ENCODE data around the gene DAPK3. TPM values are rescaled to one million over a fixed set of nuclear protein-coding genes. Genes with fewer than 3 reads are reported as not detected.
"Not testable (repeated sequence)": the region's sequence is repeated elsewhere in the genome, so short reads cannot be mapped to it uniquely, and the experiment has no call there.

Gene DAPK3
- total and polyA plus RNA-seq, 2 experiments from 2014 or later: 103 to 140 TPM

DNA sequence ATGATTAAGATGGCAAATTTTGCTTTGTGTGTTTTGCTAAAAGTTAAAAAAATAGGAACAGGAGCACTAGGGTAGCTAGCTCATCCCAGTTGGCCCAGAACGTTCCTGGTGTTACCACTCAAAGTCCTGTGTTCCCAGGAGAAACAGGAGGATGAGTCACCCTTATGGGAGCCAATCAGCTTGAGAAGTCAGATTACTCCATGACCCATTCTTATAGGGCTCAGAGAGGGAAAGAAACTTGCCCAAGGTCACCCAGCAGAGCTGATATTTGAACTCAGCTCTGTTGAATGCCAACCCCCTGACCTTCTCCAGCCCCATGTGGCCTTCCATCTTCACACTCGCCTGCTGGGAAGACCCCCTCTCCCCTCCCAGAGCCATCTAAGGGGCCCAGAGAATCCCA is 25.1 kb downstream of the DAPK3 start:
- WGBS (ENCODE audit: low lambda C conversion rate, missing lambda C conversion rate): 63% methylated on average over 2 of the region's 2 CpGs
- Histone ChIP-seq H3K4me2 (no peak overlapping the region), H3K79me2 (no peaks in the 10 kb centered on the region), H4K20me1 (ENCODE audit: insufficient read depth, poor library complexity, severe bottlenecking) (no peaks in the 10 kb centered on the region), H3K9me3 (ENCODE audit: low read depth) (no peaks in the 10 kb centered on the region), H2AFZ (no peak overlapping the region), H3K4me3 (no peak overlapping the region), H3K27ac (no peak overlapping the region), H3K36me3 (replicated peaks; ENCODE audit: insufficient read depth, low read depth) (no peaks in the 10 kb centered on the region), H3K4me1 (ENCODE audit: insufficient read depth) (no peaks in the 10 kb centered on the region), H3K27me3 (no peaks in the 10 kb centered on the region), H3K9me2 (replicated peaks; ENCODE audit: insufficient read depth) (no peaks in the 10 kb centered on the region)
- DNase-seq (ENCODE audit: low spot score): no peak
- TF ChIP-seq EZH2 (IDR thresholded peaks at IDR 0.05; ENCODE audit: borderline replicate concordance) (no peak), EZH2phosphoT487 (IDR thresholded peaks at IDR 0.05; ENCODE audit: low read depth, severe bottlenecking, unreplicated experiment) (no peak)
- TF ChIP-seq, protein P1, sequence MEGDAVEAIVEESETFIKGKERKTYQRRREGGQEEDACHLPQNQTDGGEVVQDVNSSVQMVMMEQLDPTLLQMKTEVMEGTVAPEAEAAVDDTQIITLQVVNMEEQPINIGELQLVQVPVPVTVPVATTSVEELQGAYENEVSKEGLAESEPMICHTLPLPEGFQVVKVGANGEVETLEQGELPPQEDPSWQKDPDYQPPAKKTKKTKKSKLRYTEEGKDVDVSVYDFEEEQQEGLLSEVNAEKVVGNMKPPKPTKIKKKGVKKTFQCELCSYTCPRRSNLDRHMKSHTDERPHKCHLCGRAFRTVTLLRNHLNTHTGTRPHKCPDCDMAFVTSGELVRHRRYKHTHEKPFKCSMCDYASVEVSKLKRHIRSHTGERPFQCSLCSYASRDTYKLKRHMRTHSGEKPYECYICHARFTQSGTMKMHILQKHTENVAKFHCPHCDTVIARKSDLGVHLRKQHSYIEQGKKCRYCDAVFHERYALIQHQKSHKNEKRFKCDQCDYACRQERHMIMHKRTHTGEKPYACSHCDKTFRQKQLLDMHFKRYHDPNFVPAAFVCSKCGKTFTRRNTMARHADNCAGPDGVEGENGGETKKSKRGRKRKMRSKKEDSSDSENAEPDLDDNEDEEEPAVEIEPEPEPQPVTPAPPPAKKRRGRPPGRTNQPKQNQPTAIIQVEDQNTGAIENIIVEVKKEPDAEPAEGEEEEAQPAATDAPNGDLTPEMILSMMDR (IDR thresholded peaks at IDR 0.05; ENCODE audit: poor library complexity): no peak

DNA sequence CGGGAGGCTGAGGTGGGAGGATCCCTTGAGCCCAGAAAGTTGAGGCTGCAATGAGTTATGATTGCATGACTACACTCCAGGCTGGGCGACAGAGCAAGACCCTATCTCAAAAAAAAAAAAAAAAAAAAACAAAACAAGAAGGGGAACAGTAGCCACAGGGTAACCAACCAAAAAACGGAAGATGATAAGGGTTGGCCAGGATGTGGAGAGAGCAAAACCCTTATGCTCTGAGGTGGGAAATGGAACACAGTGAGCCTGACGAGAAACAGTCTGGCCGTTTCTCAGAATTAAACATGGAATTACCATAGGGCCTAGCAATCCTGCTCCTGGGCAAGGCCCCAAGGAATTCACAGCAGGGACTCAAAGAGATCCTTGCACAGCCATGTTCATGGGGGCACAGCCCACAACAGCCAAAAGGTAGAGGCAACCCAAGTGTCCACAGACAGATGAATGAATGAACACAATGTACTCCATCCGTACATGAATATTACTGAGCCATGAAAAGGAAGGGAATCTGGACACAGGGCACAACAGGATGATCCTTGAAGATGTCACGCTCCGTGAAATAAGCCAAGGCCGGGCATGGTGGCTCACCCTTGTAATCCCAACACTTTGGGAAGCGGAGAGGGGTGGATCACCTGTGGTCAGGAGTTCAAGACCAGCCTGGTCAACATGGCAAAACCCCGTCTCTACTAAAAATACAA is 26.7 kb downstream of the DAPK3 start:
- TF ChIP-seq, protein P1 (IDR thresholded peaks at IDR 0.05; ENCODE audit: poor library complexity): no peak
- TF ChIP-seq EZH2 (IDR thresholded peaks at IDR 0.05; ENCODE audit: borderline replicate concordance) (no peak), EZH2phosphoT487 (IDR thresholded peaks at IDR 0.05; ENCODE audit: low read depth, severe bottlenecking, unreplicated experiment) (no peak)
- DNase-seq (ENCODE audit: low spot score): no peak
- Histone ChIP-seq H3K36me3 (replicated peaks; ENCODE audit: insufficient read depth, low read depth) (no peaks in the 10 kb centered on the region), H3K9me3 (ENCODE audit: low read depth) (no peaks in the 10 kb centered on the region), H3K4me2 (no peak overlapping the region), H4K20me1 (ENCODE audit: insufficient read depth, poor library complexity, severe bottlenecking) (no peaks in the 10 kb centered on the region), H3K4me3 (no peak overlapping the region), H3K79me2 (no peaks in the 10 kb centered on the region), H3K4me1 (ENCODE audit: insufficient read depth) (no peaks in the 10 kb centered on the region), H3K27me3 (no peaks in the 10 kb centered on the region), H3K9me2 (replicated peaks; ENCODE audit: insufficient read depth) (no peaks in the 10 kb centered on the region), H2AFZ (no peak overlapping the region), H3K27ac (no peak overlapping the region)
- WGBS (ENCODE audit: low lambda C conversion rate, missing lambda C conversion rate): 92% methylated on average over 11 of the region's 11 CpGs

DNA sequence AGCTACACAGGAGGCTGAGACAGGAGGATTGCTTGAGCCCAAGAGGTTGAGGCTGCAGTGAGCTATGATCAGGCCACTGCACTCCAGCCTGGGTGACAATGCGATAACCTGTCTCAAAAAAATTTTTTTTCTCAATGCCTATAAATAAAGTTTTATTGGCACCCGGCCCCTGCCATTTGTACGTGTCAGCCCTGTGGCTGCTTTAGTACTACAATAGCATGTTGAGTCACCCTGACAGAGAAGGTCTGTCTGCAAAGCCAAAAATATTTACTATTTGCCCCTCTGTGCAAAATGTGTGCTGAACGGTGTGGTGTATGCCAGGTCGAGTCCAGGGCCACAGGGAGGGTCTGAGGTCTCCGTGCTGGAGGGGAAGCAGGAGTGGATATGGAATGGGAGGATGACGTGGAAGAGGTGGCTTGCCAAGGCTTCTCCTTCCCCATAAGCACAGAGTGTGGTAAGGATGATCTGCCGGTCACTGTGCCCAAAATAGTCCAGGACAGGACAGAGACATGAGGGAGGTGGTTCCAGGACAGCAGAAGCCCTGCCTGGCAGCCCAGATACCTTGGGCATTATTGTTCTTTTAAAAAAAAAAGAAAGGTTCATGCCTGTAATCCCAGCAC is 28.0 kb downstream of the DAPK3 start:
- no peaks in the 10 kb centered on the region for H3K79me2 ChIP-seq
- 93% methylated on average over 8 of the region's 8 CpGs for WGBS (ENCODE audit: low lambda C conversion rate, missing lambda C conversion rate)
- H3K36me3 ChIP-seq (replicated peaks; ENCODE audit: insufficient read depth, low read depth): no peaks in the 10 kb centered on the region
- H3K27me3 ChIP-seq: no peaks in the 10 kb centered on the region
- H3K4me1 ChIP-seq (ENCODE audit: insufficient read depth): no peaks in the 10 kb centered on the region
- no peaks in the 10 kb centered on the region for H3K9me2 ChIP-seq (replicated peaks; ENCODE audit: insufficient read depth)
- no peak overlapping the region for H3K4me2 ChIP-seq
- no peak overlapping the region for H3K4me3 ChIP-seq
- no peak for DNase-seq (ENCODE audit: low spot score)
- H4K20me1 ChIP-seq (ENCODE audit: insufficient read depth, poor library complexity, severe bottlenecking): no peaks in the 10 kb centered on the region
- no peak overlapping the region for H2AFZ ChIP-seq
- TF ChIP-seq EZH2 (IDR thresholded peaks at IDR 0.05; ENCODE audit: borderline replicate concordance) (no peak), EZH2phosphoT487 (IDR thresholded peaks at IDR 0.05; ENCODE audit: low read depth, severe bottlenecking, unreplicated experiment) (no peak)
- TF ChIP-seq, protein P1 (IDR thresholded peaks at IDR 0.05; ENCODE audit: poor library complexity): no peak
- H3K27ac ChIP-seq: no peak overlapping the region
- no peaks in the 10 kb centered on the region for H3K9me3 ChIP-seq (ENCODE audit: low read depth)

DNA sequence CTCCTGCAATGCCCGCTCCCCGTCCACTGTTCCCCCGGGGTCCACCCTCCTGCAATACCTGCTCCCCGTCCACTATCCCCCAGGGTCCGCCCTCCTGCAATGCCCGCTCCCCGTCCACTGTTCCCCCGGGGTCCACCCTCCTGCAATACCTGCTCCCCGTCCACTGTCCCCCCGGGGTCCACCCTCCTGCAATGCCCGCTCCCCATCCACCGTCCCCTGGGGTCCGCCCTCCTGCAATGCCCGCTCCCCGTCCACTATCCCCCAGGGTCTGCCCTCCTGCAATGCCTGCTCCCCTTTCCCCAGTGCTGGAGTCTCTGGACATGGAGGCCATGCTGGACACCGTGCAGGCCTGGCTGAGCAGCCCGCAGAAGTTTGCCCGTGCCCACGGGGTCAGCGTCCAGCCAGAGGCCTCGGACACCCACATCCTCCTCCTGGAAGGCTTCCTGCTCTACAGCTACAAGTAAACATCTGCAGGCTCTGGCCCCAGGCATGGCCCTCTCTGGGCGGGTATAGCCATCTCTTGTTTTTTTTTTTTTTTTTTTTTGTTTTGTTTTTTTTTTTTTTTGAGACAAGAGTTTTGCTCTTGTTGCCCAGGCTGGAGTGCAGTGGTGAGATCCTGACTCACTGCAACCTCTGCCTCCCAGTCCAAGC is 32.5 kb downstream of the DAPK3 start:
- 95% methylated on average over 8 of the region's 22 CpGs for WGBS (ENCODE audit: low lambda C conversion rate, missing lambda C conversion rate)
- not testable (repeated sequence) for H3K4me2 ChIP-seq; H2AFZ ChIP-seq; DNase-seq (ENCODE audit: low spot score); H3K9me2 ChIP-seq (replicated peaks; ENCODE audit: insufficient read depth); H3K79me2 ChIP-seq; H3K36me3 ChIP-seq (replicated peaks; ENCODE audit: insufficient read depth, low read depth); H3K4me3 ChIP-seq; H3K27ac ChIP-seq; H4K20me1 ChIP-seq (ENCODE audit: insufficient read depth, poor library complexity, severe bottlenecking); H3K4me1 ChIP-seq (ENCODE audit: insufficient read depth); H3K9me3 ChIP-seq (ENCODE audit: low read depth)
- peaks cover 14% of the 10 kb centered on the region for H3K27me3 ChIP-seq

All from hepatocyte (in vitro differentiated cells).